Colonic mucosa (tissue), 4 donors: ENCODE data around the gene SKA3. TPM values are rescaled to one million over a fixed set of nuclear protein-coding genes. Genes with fewer than 3 reads are reported as not detected.
"Not testable (repeated sequence)": the region's sequence is repeated elsewhere in the genome, so short reads cannot be mapped to it uniquely, and the experiment has no call there.

Source experiments
- DNase-seq: peaks from one replicate; pipeline ENCODE4 v3.0.0-alpha.2; 2020
- H3K27ac ChIP-seq: fragments of 200-600 bp; one replicate; pipeline ENCODE4 v1.8.0; 2021
- H3K27me3 ChIP-seq: fragments of 200-600 bp; one replicate; pipeline ENCODE4 v1.8.0; 2021
- H3K36me3 ChIP-seq: fragments of 200-600 bp; one replicate; pipeline ENCODE4 v1.8.0; 2021
- H3K4me1 ChIP-seq: fragments of 200-600 bp; one replicate; pipeline ENCODE4 v1.8.0; 2021; ENCODE audit warnings: mild to moderate bottlenecking
- H3K4me3 ChIP-seq: fragments of 200-600 bp; one replicate; pipeline ENCODE4 v1.8.0; 2021
- H3K9ac ChIP-seq, 2 donors: one replicate each; pipeline ENCODE4 v1.7.0; 2013; ENCODE audit warnings: control low read depth in 2 of 2, low read depth in 2 of 2, low read length in 2 of 2
- H3K9me3 ChIP-seq: fragments of 200-600 bp; one replicate; pipeline ENCODE4 v1.8.0; 2021
- CTCF ChIP-seq: fragments of 200-600 bp; IDR thresholded peaks from one replicate; pipeline ENCODE4 v1.8.0; 2022; ENCODE audit warnings: antibody characterized with exemption, mild to moderate bottlenecking
- intact Hi-C: fragments of 100-400 bp; cut with DNase I; formaldehyde crosslinking; loops from one replicate; pipeline ENCODE4 v1.14.1; 2022
- total RNA-seq, 2 donors: library from RNA; stranded (reverse); fragmentation: NEBNext Ultra II Directional in 1 of 2; extraction: Animal tissue kit (Norgen Biotek cat#: 25700) in 1 of 2; gene quantifications; one replicate each; pipeline ENCODE4 v1.2.1, GENCODE V29; 2021
- donor health status: healthy.
- donor health status: DM: no; HTN: no; CAD: no.
- donor health status: DM: no; HTN: no; CAD: no.

The SKA3 gene
- 10 to 100 TPM in 1 of 2 donors, 1 to 10 TPM in 1; 6.2 to 18.1 TPM for total RNA-seq

- intact Hi-C loops, result no loop called here
- Histone ChIP-seq H3K4me1 (peaks cover 8% of the 10 kb centered on the region), H3K36me3 (no peaks in the 10 kb centered on the region), H3K27me3 (no peaks in the 10 kb centered on the region), H3K4me3 (peak within 1 kb of the TSS; percentile 90), H3K9me3 (no peaks in the 10 kb centered on the region), H3K27ac (peak within 1 kb of the TSS; percentile 97), H3K9ac (peak within 1 kb of the TSS; percentile 80 to 97)
- DNase-seq, result peak; percentile 92
- no peak for TF ChIP-seq CTCF
These were observed at the start of gene SKA3, which contains the start of gene MRPL57 for GRCh38 chr13:21176215-21176981. SKA3 (minus strand) TSS chr13:21176552; CDS start chr13:21176477, 75 bp downstream. MRPL57 (plus strand) TSS chr13:21176658; CDS start chr13:21176917, 259 bp downstream.

- intact Hi-C loops, result no loop called here
- no peaks in the 10 kb centered on the region for H3K36me3 ChIP-seq
- no peak overlapping the region for H3K9ac ChIP-seq
- H3K4me1 ChIP-seq, result no peaks in the 10 kb centered on the region
- H3K4me3 ChIP-seq, result no peak overlapping the region
- no peak for DNase-seq
- no peak overlapping the region for H3K27ac ChIP-seq
- H3K27me3 ChIP-seq, result no peaks in the 10 kb centered on the region
- no peaks in the 10 kb centered on the region for H3K9me3 ChIP-seq
- no peak for TF ChIP-seq CTCF
These were observed 48.7 kb upstream of the SKA3 start for GRCh38 chr13:21225082-21225481.

GRCh38 chr13:21221268-21221667 lies 44.9 kb upstream of the SKA3 start:
- intact Hi-C loops, result no loop called here
- H3K9me3 ChIP-seq, result no peaks in the 10 kb centered on the region
- H3K4me1 ChIP-seq, result no peaks in the 10 kb centered on the region
- H3K4me3 ChIP-seq, result no peak overlapping the region
- DNase-seq, result no peak
- H3K27ac ChIP-seq, result no peak overlapping the region
- H3K9ac ChIP-seq, result no peak overlapping the region
- no peak for TF ChIP-seq CTCF
- no peaks in the 10 kb centered on the region for H3K27me3 ChIP-seq
- H3K36me3 ChIP-seq, result no peaks in the 10 kb centered on the region

- H3K27me3 ChIP-seq, H3K4me3 ChIP-seq, H3K4me1 ChIP-seq, intact Hi-C loops, H3K36me3 ChIP-seq, H3K27ac ChIP-seq, H3K9me3 ChIP-seq, DNase-seq, H3K9ac ChIP-seq: not testable (repeated sequence)
These were observed 43.4 kb upstream of the SKA3 start for GRCh38 chr13:21219716-21220115.

- H3K27me3 ChIP-seq, result no peaks in the 10 kb centered on the region
- H3K4me1 ChIP-seq, result no peaks in the 10 kb centered on the region
- intact Hi-C loops, result no loop called here
- no peak overlapping the region for H3K9ac ChIP-seq
- no peak overlapping the region for H3K27ac ChIP-seq
- H3K4me3 ChIP-seq, result no peak overlapping the region
- no peaks in the 10 kb centered on the region for H3K9me3 ChIP-seq
- no peak for TF ChIP-seq CTCF
- no peaks in the 10 kb centered on the region for H3K36me3 ChIP-seq
- no peak for DNase-seq
These were observed 42.7 kb upstream of the SKA3 start for GRCh38 chr13:21219036-21219381.

GRCh38 chr13:21218351-21219035 lies 42.1 kb upstream of the SKA3 start:
- H3K36me3 ChIP-seq, result no peaks in the 10 kb centered on the region
- intact Hi-C loops, result no loop called here
- TF ChIP-seq CTCF, result no peak
- H3K27me3 ChIP-seq, result no peaks in the 10 kb centered on the region
- H3K9ac ChIP-seq, result no peak overlapping the region
- no peaks in the 10 kb centered on the region for H3K4me1 ChIP-seq
- H3K4me3 ChIP-seq, result no peak overlapping the region
- no peaks in the 10 kb centered on the region for H3K9me3 ChIP-seq
- DNase-seq, result no peak
- H3K27ac ChIP-seq, result no peak overlapping the region
